HCT116 (cell line): ENCODE measurements around the gene POLR3GL. TPM values are rescaled to one million over a fixed set of nuclear protein-coding genes. Genes with fewer than 3 reads are reported as not detected.
A peak's percentile ranks its signal among the peaks of the same experiment; 100 is the strongest.
"Not testable (repeated sequence)": the region's sequence is repeated elsewhere in the genome, so short reads cannot be mapped to it uniquely, and the experiment has no call there.

Source experiments
- ATAC-seq: fragments of 200-7000 bp; cut with Tn5 transposase; 2 replicates; pipeline ENCODE4 v1.9.1; 2020; ENCODE audit warnings: mild to moderate bottlenecking, moderate library complexity
- BruUV-seq: library from RNA; stranded (reverse); fragments of 400-500 nt; replicated peaks from 2 replicates; lab custom pipeline; 2021; lab: Mats Ljungman, UMichigan
- CTCF ChIA-PET: fragments of 300-600 bp; sonication (Branson Sonifier 250); formaldehyde crosslinking; loops from one replicate; lab custom pipeline; 2021; ENCODE audit warnings: antibody characterized with exemption; lab: Charles Lee
- POLR2A ChIA-PET: fragments of 300-600, 350-600 bp; sonication (Branson Sonifier 250); formaldehyde crosslinking; loops from one replicate; lab custom pipeline; 2021; ENCODE audit warnings: antibody characterized with exemption; lab: Charles Lee
- RAD21 ChIA-PET, 2 experiments: fragments of 300-600 bp; sonication (Branson Sonifier 250); formaldehyde crosslinking; loops; one replicate each; lab custom pipeline; 2023; ENCODE audit warnings: low total read pairs in 2 of 2; ENCODE audit not compliant: uncharacterized antibody in 2 of 2, unreplicated experiment in 2 of 2, low non-redundant PET in 1 of 2; lab: Charles Lee
- DNase-seq: peaks from one replicate; pipeline ENCODE4 v3.0.0-alpha.2; 2010; ENCODE audit warnings: low read depth, low spot score
- H2AFZ ChIP-seq: fragments of 200-600 bp; shearing (Covaris generic), sonication (generic); 2 replicates; pipeline ENCODE4 v1.6.1; 2017; ENCODE audit warnings: low read depth, mixed run types, mixed read lengths, antibody characterized with exemption, low read length; ENCODE audit not compliant: poor library complexity, severe bottlenecking
- H3K27ac ChIP-seq: 2 replicates; pipeline ENCODE4 v1.5.1; 2012; ENCODE audit warnings: low read depth, low read length
- H3K27me3 ChIP-seq: fragments of 200-600 bp; sonication (generic); 2 replicates; pipeline ENCODE4 v1.6.1; 2016; ENCODE audit warnings: mixed run types, low read length, mixed read lengths; ENCODE audit not compliant: insufficient read depth
- H3K36me3 ChIP-seq, 2 experiments: fragments of 200-500 bp in 1 of 2; fragments of 200-600 bp in 1 of 2; sonication (Bioruptor generic) in 1 of 2; sonication (generic) in 1 of 2; 2 replicates each; pipeline versions ENCODE4 v1.5.1 to v1.6.1; 2014 to 2016; ENCODE audit warnings: low read length in 2 of 2, inconsistent platforms in 1 of 2, mixed read lengths in 1 of 2, mixed run types in 1 of 2; ENCODE audit not compliant: insufficient read depth in 2 of 2, control insufficient read depth in 1 of 2
- H3K4me1 ChIP-seq, 2 experiments: fragments of 200-600 bp in 1 of 2; sonication (generic) in 1 of 2; 2 replicates each; pipeline versions ENCODE4 v1.5.1 to v1.6.1; 2012 to 2017; ENCODE audit warnings: low read length in 2 of 2, inconsistent platforms in 1 of 2, mild to moderate bottlenecking in 1 of 2, mixed read lengths in 1 of 2, mixed run types in 1 of 2, moderate library complexity in 1 of 2; ENCODE audit not compliant: insufficient read depth in 2 of 2, control insufficient read depth in 1 of 2
- H3K4me2 ChIP-seq: fragments of 200-600 bp; sonication (generic); 2 replicates; pipeline ENCODE4 v1.6.1; 2017; ENCODE audit warnings: mixed run types, low read length, mixed read lengths
- H3K4me3 ChIP-seq, 2 experiments: fragments of 200-600 bp in 1 of 2; sonication (generic) in 1 of 2; replicated peaks in 1 of 2; 2 replicates each; pipeline ENCODE4 v1.5.1; 2011 to 2016; ENCODE audit warnings: low read length in 2 of 2, control low read depth in 1 of 2, low read depth in 1 of 2, mild to moderate bottlenecking in 1 of 2, mixed read lengths in 1 of 2, mixed run types in 1 of 2
- H3K79me2 ChIP-seq: fragments of 200-600 bp; sonication (generic); 2 replicates; pipeline ENCODE4 v1.6.1; 2017; ENCODE audit warnings: mild to moderate bottlenecking, mixed run types, low read length, moderate library complexity, mixed read lengths; ENCODE audit not compliant: insufficient read depth
- H3K9ac ChIP-seq: fragments of 200-600 bp; sonication (generic); 2 replicates; pipeline ENCODE4 v1.6.1; 2016; ENCODE audit warnings: low read length, mixed read lengths
- H3K9me2 ChIP-seq: fragments of 200-600 bp; sonication (generic), shearing (Covaris generic); 2 replicates; pipeline ENCODE4 v1.6.1; 2017; ENCODE audit warnings: mixed run types, mild to moderate bottlenecking, moderate library complexity; ENCODE audit not compliant: insufficient read depth
- H3K9me3 ChIP-seq, 2 experiments: fragments of 200-500 bp in 1 of 2; fragments of 200-600 bp in 1 of 2; sonication (Bioruptor generic) in 1 of 2; sonication (generic) in 1 of 2; 2 replicates each; pipeline ENCODE4 v1.6.1; 2014 to 2017; ENCODE audit warnings: low read length in 2 of 2, mixed read lengths in 2 of 2, inconsistent platforms in 1 of 2, low read depth in 1 of 2, mild to moderate bottlenecking in 1 of 2, mixed run types in 1 of 2, moderate library complexity in 1 of 2; ENCODE audit not compliant: control insufficient read depth in 1 of 2, insufficient read depth in 1 of 2
- H4K20me1 ChIP-seq: fragments of 200-600 bp; sonication (generic), shearing (Covaris generic); 2 replicates; pipeline ENCODE4 v1.6.1; 2017; ENCODE audit warnings: mixed run types, mild to moderate bottlenecking, moderate library complexity; ENCODE audit not compliant: insufficient read depth
- POLR2A ChIP-seq: IDR thresholded peaks from 2 replicates; pipeline ENCODE4 v1.7.0; 2011; ENCODE audit warnings: borderline replicate concordance; ENCODE audit not compliant: insufficient read depth, insufficient read length; ENCODE audit errors: extremely low read depth
- SIN3A ChIP-seq: IDR thresholded peaks from 2 replicates; pipeline ENCODE4 v1.6.1; 2012; ENCODE audit warnings: low read depth
- TCF7L2 ChIP-seq: IDR thresholded peaks from 2 replicates; pipeline ENCODE4 v1.7.0; 2011; ENCODE audit warnings: borderline replicate concordance, inconsistent platforms; ENCODE audit not compliant: insufficient read depth, insufficient read length; ENCODE audit errors: extremely low read depth
- ZFX ChIP-seq: fragments of 450-650 bp; IDR thresholded peaks from 2 replicates; pipeline ENCODE4 v1.6.1; 2017
- ZNF274 ChIP-seq: fragments of 200-500 bp; sonication (Bioruptor generic); IDR thresholded peaks from 2 replicates; pipeline ENCODE4 v1.6.1; 2014; ENCODE audit warnings: mild to moderate bottlenecking, low read depth, low read length, inconsistent platforms
- intact Hi-C: fragments of 100-400 bp; cut with micrococcal nuclease; formaldehyde crosslinking; loops from 2 replicates; pipeline ENCODE4 v1.10.0; 2022
- total RNA-seq: library from RNA; stranded (reverse); gene quantifications from one replicate; pipeline ENCODE4 v1.2.1, GENCODE V29; 2021; ENCODE audit not compliant: unreplicated experiment

The POLR3GL gene
- total RNA-seq, 1 experiment from 2014 or later, result 17.9 TPM

GRCh38 chr1:145918992-145919939, 45.2 kb upstream of the POLR3GL start:
- ChIA-PET POLR2A (interaction anchor here (0.8 to 1.9 kb wide), 3 partner anchors 8 to 61 kb away, joined by 5 to 9 read pairs (median 7); partner anchors contain the start of genes PIAS3 and RBM8A), CTCF (interaction anchor here (1.0 to 1.3 kb wide), 3 partner anchors 8 to 27 kb away, joined by 4 to 7 read pairs (median 5); partner anchors contain the start of genes ITGA10 and RBM8A), RAD21 (interaction anchor here in 1 of 2 experiments (0.7 to 1.0 kb wide), 2 partner anchors 27 to 74 kb away, joined by 3 to 4 read pairs; partner anchors contain the start of gene NUDT17)
- Histone ChIP-seq H2AFZ (no peak overlapping the region), H3K9me3 (no peaks in the 10 kb centered on the region), H3K9me2 (no peaks in the 10 kb centered on the region), H3K27ac (peak overlapping the region; percentile 62), H3K79me2 (no peaks in the 10 kb centered on the region; the same call in 1 of the 2 replicates), H4K20me1 (no peaks in the 10 kb centered on the region), H3K4me1 (peaks cover 9 to 25% of the 10 kb centered on the region in 2 experiments; a peak in 3 of 4 replicates), H3K4me2 (peak overlapping the region; percentile 82), H3K4me3 (peak overlapping the region; percentile 74 to 95), H3K9ac (peak overlapping the region; percentile 78), H3K27me3 (no peaks in the 10 kb centered on the region), H3K36me3 (peaks cover 0 to 7% of the 10 kb centered on the region in 2 experiments; a peak in 1 of 4 replicates)
- BruUV-seq, result TSS peak; percentile 43
- intact Hi-C loops, result loop anchor here (5.0 kb wide), 1 partner anchor 43 kb away; the partner anchor contains the start of genes ANKRD34A and POLR3GL
- no peak for TF ChIP-seq TCF7L2
- TF ChIP-seq ZNF274, result no peak
- 0 out of 2 replicates have a peak, but pooled peaks have one; percentile 1 for TF ChIP-seq ZFX
- no peak for TF ChIP-seq POLR2A
- peak; percentile 58 for TF ChIP-seq SIN3A
- DNase-seq (peak; percentile 29), ATAC-seq (peak; percentile 89)

- DNase-seq, CTCF ChIA-PET, H3K4me3 ChIP-seq, RAD21 ChIA-PET, ATAC-seq, H3K9ac ChIP-seq, H2AFZ ChIP-seq, H3K9me3 ChIP-seq, BruUV-seq, H3K79me2 ChIP-seq, H3K9me2 ChIP-seq, H3K27me3 ChIP-seq, POLR2A ChIA-PET, intact Hi-C loops, H4K20me1 ChIP-seq, H3K36me3 ChIP-seq: not testable (repeated sequence)
- H3K27ac ChIP-seq, result peak overlapping the region; percentile 62; the same call in 1 of the 2 replicates
- peaks cover 9 to 25% of the 10 kb centered on the region in 2 experiments; a peak in 3 of 4 replicates for H3K4me1 ChIP-seq
- H3K4me2 ChIP-seq, result peak overlapping the region; percentile 82; the same call in 1 of the 2 replicates
These were observed 44.2 kb upstream of the POLR3GL start for GRCh38 chr1:145920297-145920696.
